ENCODE data around the gene DBI.

DNA sequence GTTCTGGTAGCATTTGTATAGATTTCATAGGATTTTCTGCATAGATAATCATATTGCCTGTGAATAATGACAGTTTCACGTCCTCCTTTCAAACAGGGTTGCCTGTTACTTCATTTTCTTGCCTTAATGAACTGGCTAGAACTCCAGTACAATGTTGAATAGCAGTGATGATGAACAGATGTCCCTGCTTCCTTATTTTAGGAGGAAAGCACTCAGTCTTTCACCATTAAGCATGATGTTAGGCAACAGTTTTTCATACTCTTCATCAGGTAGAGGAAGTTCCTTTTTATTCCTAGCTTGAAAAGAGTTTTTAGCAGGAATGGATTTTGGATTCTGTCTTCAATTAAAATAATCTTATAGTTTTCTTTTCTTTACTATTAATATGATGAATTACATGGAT is 39.8 kb upstream of the DBI start:
- TF ChIP-seq, protein P1, sequence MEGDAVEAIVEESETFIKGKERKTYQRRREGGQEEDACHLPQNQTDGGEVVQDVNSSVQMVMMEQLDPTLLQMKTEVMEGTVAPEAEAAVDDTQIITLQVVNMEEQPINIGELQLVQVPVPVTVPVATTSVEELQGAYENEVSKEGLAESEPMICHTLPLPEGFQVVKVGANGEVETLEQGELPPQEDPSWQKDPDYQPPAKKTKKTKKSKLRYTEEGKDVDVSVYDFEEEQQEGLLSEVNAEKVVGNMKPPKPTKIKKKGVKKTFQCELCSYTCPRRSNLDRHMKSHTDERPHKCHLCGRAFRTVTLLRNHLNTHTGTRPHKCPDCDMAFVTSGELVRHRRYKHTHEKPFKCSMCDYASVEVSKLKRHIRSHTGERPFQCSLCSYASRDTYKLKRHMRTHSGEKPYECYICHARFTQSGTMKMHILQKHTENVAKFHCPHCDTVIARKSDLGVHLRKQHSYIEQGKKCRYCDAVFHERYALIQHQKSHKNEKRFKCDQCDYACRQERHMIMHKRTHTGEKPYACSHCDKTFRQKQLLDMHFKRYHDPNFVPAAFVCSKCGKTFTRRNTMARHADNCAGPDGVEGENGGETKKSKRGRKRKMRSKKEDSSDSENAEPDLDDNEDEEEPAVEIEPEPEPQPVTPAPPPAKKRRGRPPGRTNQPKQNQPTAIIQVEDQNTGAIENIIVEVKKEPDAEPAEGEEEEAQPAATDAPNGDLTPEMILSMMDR (conservative IDR thresholded peaks at IDR 0.05; ENCODE audit: low read depth, low read length) = no peak
- no peak for TF ChIP-seq EZH2 (IDR thresholded peaks at IDR 0.05; ENCODE audit: low read length, unreplicated experiment)
- TF ChIP-seq EZH2phosphoT487 (IDR thresholded peaks at IDR 0.05; ENCODE audit: borderline replicate concordance, low read length) = no peak

Data from PC-3 (cell line).